Esophagus mucosa (tissue), 1 donor: ENCODE data around the gene LRRC32. TPM values are rescaled to one million over a fixed set of nuclear protein-coding genes. Genes with fewer than 3 reads are reported as not detected.
"Not testable (repeated sequence)": the region's sequence is repeated elsewhere in the genome, so short reads cannot be mapped to it uniquely, and the experiment has no call there.

Experiments
- ATAC-seq: fragments of 200-7000 bp; cut with Tn5 transposase; one replicate; pipeline ENCODE4 v1.9.1; 2020
- total RNA-seq: library from RNA; stranded (reverse); gene quantifications from one replicate; pipeline ENCODE4 v1.2.4, GENCODE V29; 2023
- donor health status: DM: yes; HTN: yes; CAD: no.

LRRC32 gene
- total RNA-seq, 1 donor from 2014 or later: 9.0 TPM

GRCh38 chr11:76627606-76628005, 42.9 kb downstream of the LRRC32 start:
- no peak for ATAC-seq

DNA sequence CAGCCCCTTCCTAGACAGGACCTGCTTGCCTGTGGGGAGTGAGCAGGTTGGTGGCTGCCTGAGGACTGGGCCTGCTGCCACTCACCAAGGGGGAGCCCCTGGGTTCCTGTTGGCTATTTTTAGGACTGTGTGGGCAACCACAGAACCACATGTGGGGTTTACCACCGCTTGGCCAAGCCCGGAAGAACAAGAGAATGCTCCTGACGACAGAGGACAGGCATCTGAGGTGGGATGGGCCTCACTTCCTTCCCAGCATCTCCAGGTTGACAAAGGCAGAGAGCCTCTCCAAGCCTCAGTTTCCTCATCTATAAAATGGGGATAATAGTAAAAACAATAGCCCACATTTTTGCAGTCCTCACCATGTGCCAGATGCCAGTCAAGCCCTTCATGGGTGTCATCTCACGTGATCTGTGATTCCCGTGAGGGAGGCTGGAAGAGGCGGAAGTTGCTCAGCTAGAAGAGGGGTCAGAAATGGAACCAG, 43.6 kb downstream of the LRRC32 start:
- no peak for ATAC-seq

- ATAC-seq: no peak
These were observed 44.3 kb downstream of the LRRC32 start for GRCh38 chr11:76626266-76626665.

- ATAC-seq: no peak
These were observed 44.9 kb downstream of the LRRC32 start for GRCh38 chr11:76625472-76626186.

DNA sequence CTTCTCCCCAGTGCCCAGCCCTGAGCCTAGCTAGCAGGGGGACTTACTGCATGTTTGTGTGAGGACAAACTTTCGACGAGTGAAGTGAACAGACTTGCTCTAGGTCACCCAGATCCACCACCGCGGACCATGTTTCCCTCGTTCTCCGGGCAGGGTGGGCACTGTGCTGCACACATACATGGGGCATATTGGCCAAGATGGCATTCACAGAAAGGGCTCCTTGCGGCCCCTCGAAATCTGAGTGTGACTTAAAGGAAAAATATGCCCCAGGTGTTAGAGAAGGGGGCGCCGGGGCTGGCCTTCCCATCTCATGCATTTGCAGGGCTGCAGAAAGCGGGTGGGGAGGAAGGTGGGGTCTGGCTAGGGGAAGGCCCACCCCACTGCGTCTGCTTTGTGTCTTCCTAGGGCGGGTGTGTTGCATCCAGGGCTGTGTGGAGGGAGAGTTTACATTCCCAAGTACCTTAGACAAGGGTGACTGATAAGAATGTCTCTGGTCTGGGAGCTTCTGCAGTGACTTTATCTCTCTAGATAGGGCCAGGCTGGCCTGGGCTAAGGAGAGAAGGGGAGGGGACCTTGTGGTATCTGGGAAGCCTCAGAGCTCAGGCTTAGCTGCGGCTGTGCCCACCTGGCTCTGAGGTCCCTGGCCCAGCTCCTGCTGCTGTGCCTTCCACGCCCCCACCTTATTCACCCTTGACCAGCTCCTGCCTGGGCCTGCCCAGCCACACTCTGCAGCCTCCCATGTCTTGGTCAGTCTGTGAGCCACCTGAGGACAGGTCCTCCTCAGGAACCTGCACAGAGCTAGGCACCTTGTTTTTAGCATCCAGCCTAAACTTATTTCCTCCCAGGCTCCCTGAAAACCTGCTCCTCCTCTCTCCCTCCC, 45.8 kb downstream of the LRRC32 start:
- ATAC-seq: no peak

GRCh38 chr11:76623884-76624419, 46.6 kb downstream of the LRRC32 start:
- ATAC-seq: no peak

DNA sequence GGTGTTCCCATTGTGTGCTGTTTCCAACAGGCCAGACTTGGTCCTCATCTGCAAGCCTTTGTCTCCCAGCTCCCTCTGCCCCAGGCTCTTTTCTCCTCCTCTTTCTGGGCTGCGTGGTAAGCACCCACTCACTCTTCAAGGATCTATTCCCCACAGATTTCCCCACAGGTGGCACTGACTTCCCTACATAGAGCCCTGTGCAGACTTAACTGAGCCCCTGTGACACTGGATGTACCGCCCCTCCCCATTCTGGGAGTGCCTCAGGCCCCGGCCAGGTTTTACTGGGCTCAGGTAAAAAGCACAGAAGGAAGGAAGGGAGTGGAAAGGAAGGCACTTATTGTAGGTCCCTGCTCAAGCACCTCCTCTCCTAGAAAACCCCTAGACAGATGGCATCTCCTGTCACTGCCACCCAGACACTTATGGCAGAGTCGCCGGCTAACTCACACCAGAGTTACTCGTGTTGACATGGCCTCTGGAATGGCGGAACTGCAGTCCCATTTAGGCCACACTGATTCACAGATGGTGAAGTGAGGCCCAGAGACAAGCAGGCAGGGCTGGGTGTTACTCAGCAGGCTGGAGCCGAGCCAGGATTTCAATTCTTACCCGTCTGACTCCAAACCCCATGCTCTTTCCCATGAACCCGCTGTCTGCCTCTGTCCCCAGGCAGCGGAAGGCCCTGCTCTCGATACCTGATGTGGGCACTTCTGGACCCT, 47.2 kb downstream of the LRRC32 start:
- ATAC-seq: peak; percentile 65

- no peak for ATAC-seq
These were observed 48.0 kb downstream of the LRRC32 start for GRCh38 chr11:76622493-76623094.

GRCh38 chr11:76621868-76622267, 48.7 kb downstream of the LRRC32 start:
- no peak for ATAC-seq

- peak; percentile 64 for ATAC-seq
These were observed 49.1 kb downstream of the LRRC32 start for GRCh38 chr11:76621466-76621865.

DNA sequence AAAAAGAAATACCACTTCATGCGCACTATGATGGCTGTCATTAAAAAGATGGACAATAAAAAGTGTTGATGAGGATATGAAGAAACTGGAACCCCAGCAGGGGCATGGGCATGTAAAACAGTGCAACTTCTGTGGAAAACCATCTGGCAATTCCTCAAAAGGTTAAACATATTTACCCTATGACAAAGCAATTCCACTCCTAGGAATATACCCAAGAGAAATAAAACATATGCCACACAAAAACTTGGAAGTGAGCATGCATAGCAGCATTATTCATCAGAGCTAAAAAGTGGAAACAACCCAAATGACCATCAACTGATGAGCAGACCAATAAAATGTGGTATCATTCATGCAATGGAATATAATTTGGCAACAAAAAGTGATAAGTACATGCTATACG, 50.1 kb downstream of the LRRC32 start:
- no peak for ATAC-seq

- ATAC-seq: not testable (repeated sequence)
These were observed 50.7 kb downstream of the LRRC32 start for GRCh38 chr11:76619801-76620200.

- ATAC-seq: no peak
These were observed 52.8 kb downstream of the LRRC32 start for GRCh38 chr11:76617553-76618265.

- no peak for ATAC-seq
These were observed 53.6 kb downstream of the LRRC32 start for GRCh38 chr11:76616676-76617552.

DNA sequence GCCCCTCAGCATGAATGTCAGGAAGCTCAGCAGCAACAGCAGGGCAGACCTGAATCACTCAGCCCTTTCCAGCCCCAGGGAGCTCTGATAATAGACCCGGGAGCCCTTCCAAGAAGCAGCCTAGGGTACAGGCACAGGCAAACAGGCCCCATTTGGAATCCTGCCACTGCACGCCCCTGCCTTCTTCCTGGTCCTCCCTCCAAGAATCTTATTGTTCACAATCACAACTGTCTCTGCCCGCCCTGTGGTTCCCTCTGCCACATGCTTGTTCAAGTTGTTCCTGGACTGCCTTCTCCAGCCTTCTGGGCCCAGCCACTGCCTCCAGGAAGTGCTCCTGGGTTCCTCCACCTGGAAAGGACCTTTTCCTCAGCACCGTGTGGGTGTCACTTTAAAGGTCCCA, 54.6 kb downstream of the LRRC32 start:
- peak; percentile 75 for ATAC-seq

GRCh38 chr11:76614471-76615179, 55.9 kb downstream of the LRRC32 start:
- peak; percentile 55 for ATAC-seq

DNA sequence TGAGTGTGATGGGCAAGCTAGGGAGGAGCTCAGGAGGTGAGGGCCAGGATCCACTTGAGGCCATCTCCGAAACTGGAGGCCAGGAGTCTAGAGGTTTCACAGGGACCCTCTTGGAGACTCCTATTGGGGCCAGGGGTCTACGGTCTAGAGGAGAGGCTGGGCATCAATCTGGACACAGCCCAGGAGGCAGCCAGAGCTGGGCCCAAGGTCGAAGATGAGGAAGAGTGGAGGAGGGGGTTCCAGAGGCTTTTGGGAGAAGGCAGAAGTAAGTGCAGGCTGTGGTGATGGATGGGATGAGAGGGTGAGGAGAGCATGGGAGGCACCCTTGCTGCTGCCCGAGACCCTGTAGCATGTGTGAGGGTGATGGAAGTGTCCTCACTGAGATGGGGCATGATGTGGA, 56.6 kb downstream of the LRRC32 start:
- no peak for ATAC-seq

DNA sequence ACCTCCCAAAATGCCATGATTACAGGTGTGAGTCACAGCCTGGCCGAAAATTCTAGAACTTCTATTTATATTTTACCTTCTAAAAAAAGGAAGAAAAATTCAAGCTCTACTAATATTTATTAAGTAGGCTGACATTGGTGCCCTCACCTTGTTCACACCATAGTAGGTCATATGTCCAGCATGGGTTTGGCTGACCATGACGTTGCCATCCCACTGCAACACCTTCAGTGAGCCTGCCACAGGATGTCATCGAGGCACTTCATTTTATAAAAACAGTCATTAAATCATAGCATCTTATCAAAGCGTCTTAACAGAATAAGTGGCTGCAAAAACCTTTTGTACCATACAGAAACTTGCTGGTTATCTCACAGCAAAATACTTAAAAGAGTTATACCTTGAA, 58.3 kb downstream of the LRRC32 start:
- ATAC-seq: no peak

DNA sequence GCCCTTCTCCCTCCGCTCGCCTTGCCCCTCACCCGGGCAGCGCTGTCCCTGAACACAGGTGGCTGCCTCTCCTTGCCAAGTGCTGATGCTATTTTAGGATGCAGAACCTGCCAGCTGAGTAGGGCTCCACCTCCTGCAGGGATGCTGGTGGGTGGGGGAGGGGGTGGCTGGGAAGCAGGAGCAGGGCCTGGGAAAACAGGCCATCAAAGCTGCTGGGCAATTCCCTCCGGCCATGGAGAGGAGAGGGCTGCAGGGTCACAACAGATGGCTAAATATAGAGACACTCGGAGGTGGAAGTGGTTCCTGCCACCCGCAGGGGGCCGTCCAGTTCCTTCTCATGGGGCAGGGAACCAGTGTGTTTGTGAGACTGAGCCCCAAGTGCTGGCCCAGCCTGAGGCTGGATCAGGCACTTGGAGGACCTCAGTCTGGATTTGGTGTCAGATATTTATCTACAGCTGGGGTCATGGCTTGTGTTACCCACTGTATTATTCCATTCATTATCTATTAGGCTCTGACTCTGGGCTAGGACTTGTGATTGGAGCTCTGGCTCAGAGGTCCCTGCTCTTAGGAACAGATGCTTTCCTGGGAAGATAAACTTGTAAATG, 59.6 kb downstream of the LRRC32 start:
- no peak for ATAC-seq

DNA sequence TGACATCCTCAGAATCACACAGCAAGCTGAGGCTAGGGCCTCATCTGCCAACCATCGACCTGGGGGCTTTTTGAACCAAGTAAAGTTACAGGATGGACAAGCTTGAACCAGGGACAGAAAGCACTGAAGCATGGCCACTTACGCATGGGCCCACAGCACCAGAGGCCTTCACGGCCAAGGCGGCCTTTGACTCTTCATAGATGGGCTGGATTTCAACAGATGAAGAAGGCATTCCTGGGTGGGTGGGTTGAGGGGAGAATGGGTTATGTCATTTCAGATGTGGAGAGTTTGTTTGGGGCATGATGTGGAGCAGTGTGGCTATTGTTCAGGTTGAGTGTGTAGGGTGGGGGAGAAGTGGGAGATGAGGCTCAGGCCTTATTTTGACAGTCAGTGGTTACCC, 60.2 kb downstream of the LRRC32 start:
- no peak for ATAC-seq
